Measurements from ENCODE around the gene SMARCD2.

The SMARCD2 gene

DNA sequence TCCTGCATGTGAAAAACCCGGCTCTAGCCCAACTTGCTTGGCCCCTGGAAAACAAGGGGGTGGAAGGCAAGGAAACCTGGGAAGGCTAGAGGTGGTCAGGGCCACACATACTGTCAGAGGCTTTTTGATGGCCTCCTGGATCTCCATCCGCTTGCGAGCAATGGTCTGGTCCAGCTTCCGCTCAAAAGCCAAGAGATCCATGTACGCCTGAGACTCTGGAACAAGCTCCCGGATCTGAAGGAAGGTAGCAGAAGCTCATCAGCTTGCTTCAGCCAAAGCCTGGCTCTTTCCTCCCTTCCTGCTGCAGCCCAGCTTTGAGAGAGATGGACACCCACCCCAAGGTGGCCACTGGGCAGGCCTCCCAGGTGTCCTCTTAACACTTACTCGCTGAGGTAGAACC lies 5.7 kb downstream of the SMARCD2 start:
- H3K79me2 ChIP-seq (ENCODE audit: insufficient read depth, low read length): peaks cover 94% of the 10 kb centered on the region
- no peaks in the 10 kb centered on the region for H3K27me3 ChIP-seq (ENCODE audit: insufficient read depth, low read length, poor library complexity, severe bottlenecking)
- no peak overlapping the region for H3K9ac ChIP-seq (ENCODE audit: low read depth, low read length, poor library complexity, severe bottlenecking)
- H2AFZ ChIP-seq (ENCODE audit: low read length): no peak overlapping the region
- TF ChIP-seq EZH2phosphoT487 (IDR thresholded peaks at IDR 0.05; ENCODE audit: borderline replicate concordance): no peak
- TF ChIP-seq, protein P1, sequence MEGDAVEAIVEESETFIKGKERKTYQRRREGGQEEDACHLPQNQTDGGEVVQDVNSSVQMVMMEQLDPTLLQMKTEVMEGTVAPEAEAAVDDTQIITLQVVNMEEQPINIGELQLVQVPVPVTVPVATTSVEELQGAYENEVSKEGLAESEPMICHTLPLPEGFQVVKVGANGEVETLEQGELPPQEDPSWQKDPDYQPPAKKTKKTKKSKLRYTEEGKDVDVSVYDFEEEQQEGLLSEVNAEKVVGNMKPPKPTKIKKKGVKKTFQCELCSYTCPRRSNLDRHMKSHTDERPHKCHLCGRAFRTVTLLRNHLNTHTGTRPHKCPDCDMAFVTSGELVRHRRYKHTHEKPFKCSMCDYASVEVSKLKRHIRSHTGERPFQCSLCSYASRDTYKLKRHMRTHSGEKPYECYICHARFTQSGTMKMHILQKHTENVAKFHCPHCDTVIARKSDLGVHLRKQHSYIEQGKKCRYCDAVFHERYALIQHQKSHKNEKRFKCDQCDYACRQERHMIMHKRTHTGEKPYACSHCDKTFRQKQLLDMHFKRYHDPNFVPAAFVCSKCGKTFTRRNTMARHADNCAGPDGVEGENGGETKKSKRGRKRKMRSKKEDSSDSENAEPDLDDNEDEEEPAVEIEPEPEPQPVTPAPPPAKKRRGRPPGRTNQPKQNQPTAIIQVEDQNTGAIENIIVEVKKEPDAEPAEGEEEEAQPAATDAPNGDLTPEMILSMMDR (conservative IDR thresholded peaks at IDR 0.05; ENCODE audit: low read length): no peak
- no peaks in the 10 kb centered on the region for H3K9me2 ChIP-seq (replicated peaks; ENCODE audit: low read depth, low read length)
- no peaks in the 10 kb centered on the region for H3F3A ChIP-seq (ENCODE audit: low read depth)
- H3K9me3 ChIP-seq (ENCODE audit: insufficient read depth, low read depth, low read length): no peaks in the 10 kb centered on the region
- peak overlapping the region; percentile 85 for H3K4me2 ChIP-seq (ENCODE audit: low read depth, low read length, poor library complexity, severe bottlenecking)
- H4K20me1 ChIP-seq (ENCODE audit: insufficient read depth, low read length, poor library complexity, severe bottlenecking): peaks cover 35% of the 10 kb centered on the region
- no peak overlapping the region for H3K4me3 ChIP-seq (ENCODE audit: low read length, poor library complexity, severe bottlenecking)
- H3K4me1 ChIP-seq (ENCODE audit: insufficient read depth, low read length, poor library complexity, severe bottlenecking): peaks cover 43% of the 10 kb centered on the region
- peaks cover 40% of the 10 kb centered on the region for H3K36me3 ChIP-seq (ENCODE audit: insufficient read depth, low read length)

DNA sequence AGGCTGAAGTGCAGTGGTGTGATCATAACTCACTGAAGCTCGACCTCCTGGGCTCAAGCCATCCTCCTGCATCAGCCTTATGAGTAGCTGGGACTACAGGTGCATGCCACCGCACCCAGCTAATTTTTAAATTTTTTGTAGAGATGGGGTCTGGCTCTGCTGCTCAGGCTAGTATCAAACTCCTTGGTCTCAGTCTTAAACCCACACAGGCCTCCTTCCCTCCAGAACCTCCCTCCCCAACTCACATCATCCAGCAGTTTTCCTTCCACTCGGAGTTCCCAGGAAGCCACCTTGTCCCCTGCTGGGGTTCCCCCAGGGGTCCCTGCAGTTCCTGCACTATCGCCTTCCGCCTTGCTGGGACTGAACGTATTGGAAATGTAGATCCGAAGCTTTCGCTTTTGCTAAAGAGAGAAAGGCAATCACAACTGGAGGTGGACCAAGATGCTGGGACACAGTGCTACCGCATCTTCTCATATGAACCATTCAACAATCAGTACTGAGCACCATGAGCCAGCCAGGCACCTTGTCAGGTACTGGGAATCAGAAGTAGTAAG lies 7.2 kb downstream of the SMARCD2 start:
- peaks cover 56% of the 10 kb centered on the region for H3K36me3 ChIP-seq (ENCODE audit: insufficient read depth, low read length)
- H3K4me3 ChIP-seq (ENCODE audit: low read length, poor library complexity, severe bottlenecking): no peak overlapping the region
- no peaks in the 10 kb centered on the region for H3K9me2 ChIP-seq (replicated peaks; ENCODE audit: low read depth, low read length)
- peaks cover 19% of the 10 kb centered on the region for H4K20me1 ChIP-seq (ENCODE audit: insufficient read depth, low read length, poor library complexity, severe bottlenecking)
- no peak overlapping the region for H3K9ac ChIP-seq (ENCODE audit: low read depth, low read length, poor library complexity, severe bottlenecking)
- peaks cover 43% of the 10 kb centered on the region for H3K4me1 ChIP-seq (ENCODE audit: insufficient read depth, low read length, poor library complexity, severe bottlenecking)
- peak overlapping the region; percentile 67 for H3K4me2 ChIP-seq (ENCODE audit: low read depth, low read length, poor library complexity, severe bottlenecking)
- no peaks in the 10 kb centered on the region for H3K27me3 ChIP-seq (ENCODE audit: insufficient read depth, low read length, poor library complexity, severe bottlenecking)
- no peaks in the 10 kb centered on the region for H3K9me3 ChIP-seq (ENCODE audit: insufficient read depth, low read depth, low read length)
- peaks cover 92% of the 10 kb centered on the region for H3K79me2 ChIP-seq (ENCODE audit: insufficient read depth, low read length)
- H3F3A ChIP-seq (ENCODE audit: low read depth): no peaks in the 10 kb centered on the region
- H2AFZ ChIP-seq (ENCODE audit: low read length): no peak overlapping the region
- no peak for TF ChIP-seq EZH2phosphoT487 (IDR thresholded peaks at IDR 0.05; ENCODE audit: borderline replicate concordance)
- TF ChIP-seq, protein P1 (conservative IDR thresholded peaks at IDR 0.05; ENCODE audit: low read length): no peak

DNA sequence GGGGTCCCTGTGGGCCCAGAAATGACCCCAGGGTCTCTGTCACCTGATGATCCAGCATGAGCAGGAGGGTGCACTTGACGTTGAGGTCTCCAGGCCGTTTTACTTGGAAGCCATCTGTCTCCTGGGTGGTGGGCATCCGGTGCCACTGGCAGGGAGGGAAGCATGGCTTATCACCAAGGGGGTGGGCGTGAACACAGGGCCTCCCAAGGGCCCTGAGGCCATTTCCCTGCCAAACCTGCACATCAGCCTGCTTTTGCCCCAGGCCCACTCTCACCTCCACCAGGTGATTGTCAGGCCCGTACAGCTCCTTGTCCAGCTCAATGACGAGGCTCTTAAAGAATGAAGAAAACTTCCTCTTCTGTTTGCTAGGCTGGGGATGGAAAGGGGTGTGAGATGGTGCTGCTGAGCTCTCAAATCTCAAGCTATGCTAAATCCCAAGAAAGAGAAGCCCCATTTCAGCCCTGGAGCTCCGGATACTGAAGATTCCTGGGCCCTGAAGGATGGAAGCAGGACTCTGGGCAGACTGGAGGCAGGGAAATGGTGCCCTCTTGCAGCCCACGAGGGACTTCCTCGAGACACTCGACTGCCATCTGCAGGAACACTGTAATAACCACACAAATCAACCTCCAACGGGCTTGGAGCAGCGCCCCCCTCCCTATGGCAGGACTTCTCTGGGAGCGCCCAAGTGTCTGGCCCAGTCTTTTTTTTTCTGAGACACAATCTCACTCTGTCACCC lies 7.9 kb downstream of the SMARCD2 start:
- H3K9me2 ChIP-seq (replicated peaks; ENCODE audit: low read depth, low read length): no peaks in the 10 kb centered on the region
- peaks cover 62% of the 10 kb centered on the region for H3K36me3 ChIP-seq (ENCODE audit: insufficient read depth, low read length)
- H3K9me3 ChIP-seq (ENCODE audit: insufficient read depth, low read depth, low read length): no peaks in the 10 kb centered on the region
- H3K4me3 ChIP-seq (ENCODE audit: low read length, poor library complexity, severe bottlenecking): peak overlapping the region; percentile 36
- H3K27me3 ChIP-seq (ENCODE audit: insufficient read depth, low read length, poor library complexity, severe bottlenecking): no peaks in the 10 kb centered on the region
- no peak for TF ChIP-seq EZH2phosphoT487 (IDR thresholded peaks at IDR 0.05; ENCODE audit: borderline replicate concordance)
- TF ChIP-seq, protein P1 (conservative IDR thresholded peaks at IDR 0.05; ENCODE audit: low read length): peak; percentile 96
- H3K4me1 ChIP-seq (ENCODE audit: insufficient read depth, low read length, poor library complexity, severe bottlenecking): peaks cover 46% of the 10 kb centered on the region
- peaks cover 92% of the 10 kb centered on the region for H3K79me2 ChIP-seq (ENCODE audit: insufficient read depth, low read length)
- peaks cover 19% of the 10 kb centered on the region for H4K20me1 ChIP-seq (ENCODE audit: insufficient read depth, low read length, poor library complexity, severe bottlenecking)
- H2AFZ ChIP-seq (ENCODE audit: low read length): no peak overlapping the region
- peak overlapping the region; percentile 67 for H3K4me2 ChIP-seq (ENCODE audit: low read depth, low read length, poor library complexity, severe bottlenecking)
- peak overlapping the region; percentile 49 for H3K9ac ChIP-seq (ENCODE audit: low read depth, low read length, poor library complexity, severe bottlenecking)
- no peaks in the 10 kb centered on the region for H3F3A ChIP-seq (ENCODE audit: low read depth)

Data from Loucy (cell line).